NCI-H82 (cell line): Measurements from ENCODE around the gene NOC2L.

Experiments
- DNase-seq: peaks from one replicate; lab custom pipeline; 2025; lab: John Stamatoyannopoulos, UW

Gene NOC2L

DNA sequence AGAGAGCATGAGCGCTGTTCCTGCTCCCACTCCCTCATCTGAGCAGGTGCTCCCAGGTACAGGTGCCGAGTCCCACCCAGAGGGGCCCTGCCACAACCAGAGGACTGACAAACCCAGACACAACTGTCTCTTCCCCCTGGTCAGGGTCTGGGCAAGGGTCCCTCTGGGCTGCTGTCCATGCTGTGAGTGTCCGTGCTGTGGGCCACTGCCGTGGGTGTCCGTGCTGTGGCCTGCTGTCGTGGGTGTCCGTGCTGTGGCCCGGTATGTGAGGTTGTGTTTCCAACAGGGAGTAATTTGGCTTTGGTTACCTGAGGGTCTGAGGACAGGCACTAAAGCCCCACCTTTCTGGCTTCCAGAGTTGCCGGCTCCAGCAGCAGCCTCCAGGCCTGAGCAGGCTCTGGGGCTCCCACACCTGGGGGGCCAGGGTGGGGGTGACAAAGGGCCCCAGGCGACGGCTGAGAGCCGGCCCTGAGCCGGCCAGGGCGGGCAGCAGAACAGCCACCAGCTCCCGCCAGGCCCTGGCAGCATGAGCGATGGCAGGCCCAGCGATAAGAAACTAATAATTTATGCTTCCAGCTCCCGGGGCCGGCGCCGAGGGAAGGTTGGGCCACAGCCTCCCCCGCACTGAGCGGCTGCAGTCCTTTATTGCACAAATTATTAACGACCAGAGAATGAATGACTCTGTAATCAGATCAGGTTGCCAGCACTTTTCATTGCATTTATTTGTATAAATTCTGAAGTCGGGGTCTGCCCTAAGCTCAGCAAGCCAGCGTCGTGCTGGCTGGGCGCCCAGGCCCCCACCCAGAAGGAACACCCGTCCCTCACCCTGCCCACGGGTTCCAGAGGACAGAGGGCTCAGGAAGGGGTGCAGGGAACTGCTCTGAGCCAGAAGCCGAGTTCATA, 42.6 kb downstream of the NOC2L start:
- DNase-seq, result no peak

- DNase-seq, result no peak
These were observed 43.5 kb downstream of the NOC2L start for GRCh38 chr1:915295-916172.

GRCh38 chr1:914891-915280, 44.2 kb downstream of the NOC2L start:
- DNase-seq, result no peak

GRCh38 chr1:914131-914890, 44.7 kb downstream of the NOC2L start:
- no peak for DNase-seq

- DNase-seq, result no peak
These were observed 45.4 kb downstream of the NOC2L start for GRCh38 chr1:913491-914130.

GRCh38 chr1:912740-913301, 46.2 kb downstream of the NOC2L start:
- DNase-seq, result peak; percentile 45

DNA sequence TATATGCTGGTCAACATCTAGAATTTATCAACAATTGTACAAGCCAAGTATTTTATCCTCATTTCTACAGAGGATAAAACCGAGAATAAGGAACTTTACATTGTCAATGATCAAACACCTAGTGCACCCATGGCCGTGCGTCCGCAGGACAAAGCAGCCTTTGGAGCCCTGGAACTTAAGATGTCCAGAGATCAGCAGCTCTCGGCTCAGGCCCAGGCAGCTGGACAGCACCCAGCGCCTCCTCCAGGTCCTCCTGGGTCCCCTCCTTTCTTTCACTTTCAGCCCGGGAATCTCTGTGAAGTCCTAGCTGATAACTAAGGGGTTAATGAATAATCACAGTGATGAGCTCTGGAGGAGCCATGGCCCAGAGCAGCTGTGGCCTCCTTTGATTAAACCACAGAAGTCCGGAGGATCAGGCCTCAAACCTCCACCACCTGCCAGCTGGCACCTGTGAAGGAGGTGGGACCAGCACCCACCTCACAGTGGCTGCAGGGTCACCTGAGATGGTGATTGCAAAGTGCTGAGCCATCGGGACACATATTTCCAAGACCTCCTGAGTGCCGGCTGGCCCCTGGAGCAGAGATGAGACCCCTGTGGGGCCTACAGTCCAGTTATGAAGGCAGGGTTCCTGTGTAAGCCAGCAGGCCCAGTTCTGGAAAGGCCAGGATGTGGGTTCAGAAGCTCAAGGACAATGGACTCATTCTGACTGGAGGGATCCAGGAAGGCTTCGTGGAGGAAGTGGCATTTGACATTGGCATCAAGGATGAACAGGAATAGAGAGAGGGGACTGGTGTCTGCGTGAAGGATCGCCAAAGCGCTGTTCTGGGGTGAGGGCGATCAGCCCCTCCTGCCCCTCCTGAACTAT, 46.9 kb downstream of the NOC2L start:
- DNase-seq, result peak; percentile 70

DNA sequence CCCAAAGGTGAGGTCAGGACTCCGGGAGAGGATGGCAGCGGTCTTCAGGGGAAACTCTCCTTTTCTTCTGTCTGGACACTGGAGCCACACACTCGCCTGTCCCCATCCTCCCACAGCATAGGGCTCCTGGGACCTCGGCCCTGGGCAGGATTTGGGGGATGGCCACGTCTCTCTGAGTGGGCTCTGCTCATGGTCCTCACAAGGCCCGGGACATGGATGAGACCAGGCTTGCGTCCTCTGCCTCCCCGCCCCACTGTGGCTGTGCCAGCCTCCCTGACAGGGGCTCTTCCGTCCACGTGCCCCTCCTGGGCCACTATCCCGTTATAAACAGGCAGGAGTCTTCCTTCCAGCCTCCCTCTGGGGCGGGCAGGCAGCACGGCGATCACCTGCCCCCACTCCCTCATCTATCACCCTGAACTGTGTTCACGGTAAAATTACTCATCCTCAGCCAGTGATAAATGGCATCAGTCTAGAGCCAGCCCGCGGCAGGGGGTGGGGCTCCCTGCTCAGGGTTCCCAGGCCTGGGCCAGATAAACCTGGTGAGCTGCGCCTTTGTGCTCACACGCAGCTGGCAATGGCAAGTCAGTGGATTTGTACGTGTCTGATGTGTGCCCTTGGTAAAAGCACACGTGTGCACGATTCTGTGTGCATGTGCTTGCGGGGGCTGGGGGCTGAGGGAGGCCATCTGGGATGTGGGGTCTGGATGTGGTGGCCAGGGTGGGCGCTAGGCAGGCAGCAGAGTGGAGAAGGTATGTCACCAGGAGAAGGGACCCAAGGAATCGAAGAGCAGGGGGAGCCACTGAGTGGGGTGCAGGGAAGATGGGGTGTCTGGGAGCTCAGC, 48.0 kb downstream of the NOC2L start:
- DNase-seq, result peak; percentile 77

GRCh38 chr1:910311-910880, 48.7 kb downstream of the NOC2L start:
- DNase-seq, result no peak

DNA sequence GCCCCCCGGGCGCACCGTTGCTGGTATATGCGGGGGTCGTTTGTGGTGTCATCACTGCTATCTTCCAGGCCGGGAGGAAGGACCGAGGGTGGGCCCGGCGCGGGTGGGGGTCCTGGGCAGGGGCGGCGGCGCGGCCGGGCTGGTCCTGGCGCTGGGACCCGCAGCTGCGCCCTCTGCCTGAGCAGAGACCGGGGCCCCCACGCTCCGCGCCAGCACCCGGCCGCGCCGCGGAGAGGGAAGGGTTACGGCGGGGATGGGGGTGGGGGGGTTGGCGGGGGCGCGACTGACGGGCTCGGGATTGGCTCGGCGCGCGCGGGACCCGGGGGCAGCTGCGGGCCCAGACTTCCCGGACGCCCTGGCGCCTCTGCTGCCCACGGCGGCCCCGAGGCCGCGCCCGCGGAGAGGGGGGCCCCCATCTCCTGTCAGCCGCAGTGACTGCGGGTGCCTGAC, 49.2 kb downstream of the NOC2L start:
- no peak for DNase-seq

DNA sequence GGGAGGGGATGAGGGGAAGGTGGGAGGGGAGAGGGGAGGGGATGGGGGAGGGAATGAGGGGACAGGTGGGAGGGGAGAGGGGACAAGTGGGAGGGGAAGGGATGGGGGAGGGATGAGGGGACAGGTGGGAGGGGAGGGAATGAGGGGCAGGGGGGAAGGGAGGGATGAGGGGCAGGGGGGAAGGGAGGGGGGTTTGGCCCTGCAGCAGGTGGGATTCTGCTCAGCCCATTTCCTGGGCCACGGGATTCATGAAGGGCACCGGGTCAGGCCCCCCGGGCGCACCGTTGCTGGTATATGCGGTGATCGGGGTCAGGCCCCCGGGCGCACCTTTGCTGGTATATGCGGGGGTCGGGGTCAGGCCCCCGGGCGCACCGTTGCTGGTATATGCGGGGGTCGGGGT, 50.4 kb downstream of the NOC2L start:
- DNase-seq, result no peak

GRCh38 chr1:907611-908451, 51.2 kb downstream of the NOC2L start:
- DNase-seq, result no peak

GRCh38 chr1:906600-907420, 52.2 kb downstream of the NOC2L start:
- DNase-seq, result no peak

DNA sequence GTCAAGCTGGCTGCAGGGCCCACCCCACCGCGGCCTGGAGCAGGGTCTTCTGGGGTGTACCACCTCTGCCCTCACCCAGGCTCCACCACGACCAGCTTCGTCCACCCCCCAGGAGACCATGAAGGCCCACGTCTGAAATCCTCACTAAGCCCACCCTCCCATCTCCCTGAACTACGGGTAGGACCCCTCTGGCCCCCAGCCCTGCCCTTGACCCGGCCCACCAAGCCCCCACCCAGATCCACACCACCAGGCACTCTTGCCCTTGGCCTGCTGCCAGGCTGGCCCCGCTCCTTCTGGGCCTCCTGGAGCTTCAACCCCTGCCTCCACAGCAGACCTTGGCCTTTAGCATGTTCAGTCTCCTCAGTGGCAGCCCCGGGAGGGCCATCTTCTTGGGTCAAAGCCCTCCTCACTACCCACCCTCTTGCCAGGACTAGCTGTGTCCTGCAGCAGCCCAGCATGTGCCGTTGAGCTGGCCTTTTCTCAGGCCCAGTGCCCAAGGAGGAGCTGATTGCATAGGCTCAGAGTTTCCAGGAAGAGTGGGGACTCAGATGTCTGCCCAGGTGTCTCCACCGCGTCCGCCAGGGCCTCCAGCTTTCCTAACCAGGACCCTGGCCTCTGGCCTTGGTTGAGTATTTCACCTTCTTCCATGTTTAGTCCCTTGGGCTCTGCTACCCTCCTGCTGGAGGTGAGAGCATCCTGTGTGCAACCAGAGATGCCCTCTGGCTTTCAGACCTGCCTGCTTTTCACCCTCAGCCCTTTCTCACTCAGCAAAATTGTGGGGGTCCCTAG, 53.1 kb downstream of the NOC2L start:
- no peak for DNase-seq

GRCh38 chr1:905071-905749, 53.8 kb downstream of the NOC2L start:
- peak; percentile 52 for DNase-seq
